ENCODE measurements around the gene MAP3K4. TPM values are rescaled to one million over a fixed set of nuclear protein-coding genes. Genes with fewer than 3 reads are reported as not detected.

MAP3K4 gene
- total RNA-seq, 1 donor from 2014 or later = 30.9 TPM

GRCh38 chr6:160998217-160998616 is 6.6 kb downstream of the MAP3K4 start:
- intact Hi-C loops (cut with DNase I) = no loop called here

GRCh38 chr6:160998766-160999165 is 7.2 kb downstream of the MAP3K4 start:
- DNase-seq (ENCODE audit: low spot score) = no peak
- intact Hi-C loops (cut with DNase I) = no loop called here

More at GRCh38 chr6:160998217-160998616, 6.6 kb downstream of the MAP3K4 start:
- DNase-seq (ENCODE audit: low spot score) = no peak

GRCh38 chr6:160999516-160999915 is 7.9 kb downstream of the MAP3K4 start:
- intact Hi-C loops (cut with DNase I) = no loop called here

GRCh38 chr6:161000632-161001031 is 9.1 kb downstream of the MAP3K4 start:
- intact Hi-C loops (cut with DNase I) = no loop called here
- no peak for DNase-seq (ENCODE audit: low spot score)

More at GRCh38 chr6:160999516-160999915, 7.9 kb downstream of the MAP3K4 start:
- DNase-seq (ENCODE audit: low spot score) = no peak

- intact Hi-C loops (cut with DNase I) = no loop called here
- no peak for DNase-seq (ENCODE audit: low spot score)
Observed at GRCh38 chr6:161001421-161001820, 9.9 kb downstream of the MAP3K4 start.

GRCh38 chr6:161003336-161003735 is 11.8 kb downstream of the MAP3K4 start:
- intact Hi-C loops (cut with DNase I) = no loop called here

GRCh38 chr6:161008245-161008644 is 16.7 kb downstream of the MAP3K4 start:
- DNase-seq (ENCODE audit: low spot score) = no peak
- intact Hi-C loops (cut with DNase I) = no loop called here

More at GRCh38 chr6:161003336-161003735, 11.8 kb downstream of the MAP3K4 start:
- DNase-seq (ENCODE audit: low spot score) = no peak

GRCh38 chr6:161009991-161010390 is 18.4 kb downstream of the MAP3K4 start:
- intact Hi-C loops (cut with DNase I) = no loop called here
- DNase-seq (ENCODE audit: low spot score) = no peak

GRCh38 chr6:161010418-161010817 is 18.8 kb downstream of the MAP3K4 start:
- intact Hi-C loops (cut with DNase I) = no loop called here
- no peak for DNase-seq (ENCODE audit: low spot score)

- no peak for DNase-seq (ENCODE audit: low spot score)
- intact Hi-C loops (cut with DNase I) = no loop called here
Observed at GRCh38 chr6:161011492-161012480, 20.2 kb downstream of the MAP3K4 start.

GRCh38 chr6:161013695-161014094 is 22.1 kb downstream of the MAP3K4 start:
- intact Hi-C loops (cut with DNase I) = no loop called here
- DNase-seq (ENCODE audit: low spot score) = no peak

GRCh38 chr6:161017766-161018564 is 26.4 kb downstream of the MAP3K4 start:
- no peak for DNase-seq (ENCODE audit: low spot score)
- intact Hi-C loops (cut with DNase I) = no loop called here

GRCh38 chr6:161019324-161019839 is 27.8 kb downstream of the MAP3K4 start:
- DNase-seq (ENCODE audit: low spot score) = no peak
- intact Hi-C loops (cut with DNase I) = no loop called here

- no peak for DNase-seq (ENCODE audit: low spot score)
- intact Hi-C loops (cut with DNase I) = no loop called here
Observed at GRCh38 chr6:161021543-161021942, 30.0 kb downstream of the MAP3K4 start.

GRCh38 chr6:161021998-161022743 is 30.6 kb downstream of the MAP3K4 start:
- DNase-seq (ENCODE audit: low spot score) = no peak
- intact Hi-C loops (cut with DNase I) = no loop called here

- intact Hi-C loops (cut with DNase I) = no loop called here
- no peak for DNase-seq (ENCODE audit: low spot score)
Observed at GRCh38 chr6:161023316-161023715, 31.7 kb downstream of the MAP3K4 start.

GRCh38 chr6:161024364-161024920 is 32.9 kb downstream of the MAP3K4 start:
- DNase-seq (ENCODE audit: low spot score) = no peak
- intact Hi-C loops (cut with DNase I) = no loop called here

GRCh38 chr6:161027385-161027784 is 35.8 kb downstream of the MAP3K4 start:
- intact Hi-C loops (cut with DNase I) = no loop called here
- no peak for DNase-seq (ENCODE audit: low spot score)

- intact Hi-C loops (cut with DNase I) = no loop called here
- no peak for DNase-seq (ENCODE audit: low spot score)
Observed at GRCh38 chr6:161029195-161029809, 37.7 kb downstream of the MAP3K4 start.
